Measurements from ENCODE around the gene SERPINA5.

SERPINA5 gene

GRCh38 chr14:94545131-94545841, 35.9 kb upstream of the SERPINA5 start:
- no peak overlapping the region for H3K4me3 ChIP-seq (ENCODE audit: control insufficient read depth, low read depth, low read length)
- DNase-seq (ENCODE audit: low read depth), result no peak
- no peak for TF ChIP-seq CTCF (IDR thresholded peaks at IDR 0.05; ENCODE audit: control insufficient read depth, insufficient read depth, low read depth, low read length, missing control alignments)

DNA sequence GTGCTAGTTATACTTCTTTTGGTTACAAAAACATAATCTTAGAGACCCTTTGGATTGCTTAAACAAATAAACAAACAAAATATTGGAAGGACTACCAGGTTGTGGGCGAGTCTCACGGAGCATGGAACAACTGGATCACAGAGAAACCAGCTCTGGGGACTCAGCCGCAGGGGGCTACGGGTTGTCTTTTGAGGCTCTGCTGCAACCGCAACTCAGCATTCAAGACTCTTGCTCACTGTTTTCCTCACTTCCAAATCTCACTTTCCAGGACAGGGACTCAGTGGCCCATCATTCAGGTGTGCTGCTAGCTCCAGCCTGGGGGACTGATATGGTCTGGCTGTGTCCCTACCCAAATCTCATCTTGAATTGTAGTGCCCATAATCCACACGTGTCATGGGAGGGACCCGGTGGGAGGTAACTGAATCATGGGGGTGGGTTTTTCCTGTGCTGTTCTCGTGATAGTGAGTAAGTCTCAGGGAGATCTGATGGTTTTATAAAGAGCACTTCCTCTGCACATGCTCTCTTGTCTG, 34.0 kb upstream of the SERPINA5 start:
- H3K4me3 ChIP-seq (ENCODE audit: control insufficient read depth, low read depth, low read length), result no peak overlapping the region
- DNase-seq (ENCODE audit: low read depth), result no peak
- no peak for TF ChIP-seq CTCF (IDR thresholded peaks at IDR 0.05; ENCODE audit: control insufficient read depth, insufficient read depth, low read depth, low read length, missing control alignments)

- DNase-seq (ENCODE audit: low read depth), result no peak
- TF ChIP-seq CTCF (IDR thresholded peaks at IDR 0.05; ENCODE audit: control insufficient read depth, insufficient read depth, low read depth, low read length, missing control alignments), result no peak
- no peak overlapping the region for H3K4me3 ChIP-seq (ENCODE audit: control insufficient read depth, low read depth, low read length)
Measured at GRCh38 chr14:94547726-94548125, 33.5 kb upstream of the SERPINA5 start.

DNA sequence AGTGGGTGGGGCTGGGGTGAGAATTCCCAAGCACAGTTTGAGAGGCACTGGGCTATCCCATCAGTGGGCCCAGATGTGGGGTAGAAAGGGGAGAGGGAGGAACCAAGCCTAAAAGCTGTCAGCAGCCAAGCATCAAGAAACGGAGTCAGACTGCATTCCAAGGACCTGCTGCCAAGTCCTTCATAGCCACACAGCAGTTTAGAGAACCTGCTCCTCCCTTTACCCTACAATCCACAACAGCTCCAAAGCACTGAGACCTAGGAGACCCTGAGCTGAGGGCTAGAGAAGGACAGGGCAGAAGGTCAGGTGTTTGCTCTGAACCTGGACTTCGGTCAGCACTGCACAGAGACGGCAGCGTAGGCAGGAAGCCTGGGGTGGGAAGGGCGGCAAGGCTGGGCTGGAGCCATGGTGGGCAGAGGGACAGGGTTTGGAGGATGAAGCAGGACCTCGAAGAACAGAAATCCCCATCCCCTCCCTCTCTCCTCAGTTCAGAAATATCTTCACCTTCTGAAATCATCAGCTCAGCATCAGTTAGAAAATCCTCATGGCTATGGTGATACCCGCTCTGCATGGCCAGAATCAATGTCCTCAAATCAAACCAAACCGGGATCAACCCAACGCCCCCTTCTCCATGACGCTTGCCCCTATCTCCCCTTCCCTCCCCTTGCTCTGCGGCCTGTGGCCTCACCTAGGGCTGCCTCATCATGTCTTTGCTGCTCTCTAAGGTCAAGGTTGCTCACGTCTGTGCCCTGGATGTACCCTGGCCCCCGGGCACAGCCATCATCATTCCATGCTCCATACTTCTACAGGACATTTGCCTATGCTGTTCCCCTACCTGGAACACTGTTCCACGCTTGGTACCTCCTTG, 32.9 kb upstream of the SERPINA5 start:
- H3K4me3 ChIP-seq (ENCODE audit: control insufficient read depth, low read depth, low read length), result no peak overlapping the region
- no peak for TF ChIP-seq CTCF (IDR thresholded peaks at IDR 0.05; ENCODE audit: control insufficient read depth, insufficient read depth, low read depth, low read length, missing control alignments)
- no peak for DNase-seq (ENCODE audit: low read depth)

GRCh38 chr14:94548999-94549985, 31.9 kb upstream of the SERPINA5 start:
- no peak overlapping the region for H3K4me3 ChIP-seq (ENCODE audit: control insufficient read depth, low read depth, low read length)
- no peak for DNase-seq (ENCODE audit: low read depth)
- TF ChIP-seq CTCF (IDR thresholded peaks at IDR 0.05; ENCODE audit: control insufficient read depth, insufficient read depth, low read depth, low read length, missing control alignments), result peak; percentile 92

GRCh38 chr14:94550041-94550440, 31.2 kb upstream of the SERPINA5 start:
- DNase-seq (ENCODE audit: low read depth), result no peak
- TF ChIP-seq CTCF (IDR thresholded peaks at IDR 0.05; ENCODE audit: control insufficient read depth, insufficient read depth, low read depth, low read length, missing control alignments), result no peak
- H3K4me3 ChIP-seq (ENCODE audit: control insufficient read depth, low read depth, low read length), result no peak overlapping the region
